ENCODE measurements around the gene TXNRD1. TPM values are rescaled to one million over a fixed set of nuclear protein-coding genes. Genes with fewer than 3 reads are reported as not detected.

The TXNRD1 gene
- total RNA-seq, 1 donor, result 502 TPM

DNA sequence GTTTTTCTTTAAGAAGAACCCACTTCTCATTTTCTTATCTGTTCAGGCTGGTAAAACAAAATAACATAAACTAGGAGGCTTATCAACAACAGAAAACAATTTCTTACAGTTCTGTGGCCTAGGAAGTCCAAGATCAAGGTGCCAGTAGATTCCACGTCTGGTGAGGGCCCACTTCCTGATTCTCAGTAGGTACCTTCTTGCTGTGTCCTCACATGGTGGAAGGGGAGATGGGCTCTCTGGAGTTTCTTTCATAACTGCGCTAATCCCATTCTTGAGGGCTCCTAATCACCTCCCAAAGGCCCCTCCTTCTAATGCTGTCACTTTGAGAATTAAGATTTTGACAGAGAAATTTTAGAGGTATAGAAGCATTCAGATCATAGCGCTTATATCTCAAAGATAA is 33.4 kb downstream of the TXNRD1 start:
- DNase-seq (ENCODE audit: insufficient read length, low spot score, missing footprints), result no peak
- TF ChIP-seq, protein P1, sequence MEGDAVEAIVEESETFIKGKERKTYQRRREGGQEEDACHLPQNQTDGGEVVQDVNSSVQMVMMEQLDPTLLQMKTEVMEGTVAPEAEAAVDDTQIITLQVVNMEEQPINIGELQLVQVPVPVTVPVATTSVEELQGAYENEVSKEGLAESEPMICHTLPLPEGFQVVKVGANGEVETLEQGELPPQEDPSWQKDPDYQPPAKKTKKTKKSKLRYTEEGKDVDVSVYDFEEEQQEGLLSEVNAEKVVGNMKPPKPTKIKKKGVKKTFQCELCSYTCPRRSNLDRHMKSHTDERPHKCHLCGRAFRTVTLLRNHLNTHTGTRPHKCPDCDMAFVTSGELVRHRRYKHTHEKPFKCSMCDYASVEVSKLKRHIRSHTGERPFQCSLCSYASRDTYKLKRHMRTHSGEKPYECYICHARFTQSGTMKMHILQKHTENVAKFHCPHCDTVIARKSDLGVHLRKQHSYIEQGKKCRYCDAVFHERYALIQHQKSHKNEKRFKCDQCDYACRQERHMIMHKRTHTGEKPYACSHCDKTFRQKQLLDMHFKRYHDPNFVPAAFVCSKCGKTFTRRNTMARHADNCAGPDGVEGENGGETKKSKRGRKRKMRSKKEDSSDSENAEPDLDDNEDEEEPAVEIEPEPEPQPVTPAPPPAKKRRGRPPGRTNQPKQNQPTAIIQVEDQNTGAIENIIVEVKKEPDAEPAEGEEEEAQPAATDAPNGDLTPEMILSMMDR (IDR thresholded peaks at IDR 0.05; ENCODE audit: extremely low read depth, low read depth, low read length), result no peak
- Histone ChIP-seq H3K79me2 (ENCODE audit: insufficient read depth, low read length) (no peaks in the 10 kb centered on the region), H3K36me3 (ENCODE audit: insufficient read depth, low read length) (no peaks in the 10 kb centered on the region), H3K9me3 (ENCODE audit: low read depth, low read length) (no peaks in the 10 kb centered on the region), H3K4me3 (ENCODE audit: insufficient read depth, low read length) (no peak overlapping the region), H4K20me1 (ENCODE audit: insufficient read depth, low read length) (no peaks in the 10 kb centered on the region), H3K27ac (ENCODE audit: low read depth, low read length) (no peak overlapping the region), H3K27me3 (ENCODE audit: insufficient read depth, low read length) (no peaks in the 10 kb centered on the region), H3K4me1 (ENCODE audit: insufficient read depth, low read length) (peaks cover 3% of the 10 kb centered on the region), H2AFZ (ENCODE audit: low read length) (no peak overlapping the region), H3K4me2 (ENCODE audit: insufficient read depth, low read length) (no peak overlapping the region)

DNA sequence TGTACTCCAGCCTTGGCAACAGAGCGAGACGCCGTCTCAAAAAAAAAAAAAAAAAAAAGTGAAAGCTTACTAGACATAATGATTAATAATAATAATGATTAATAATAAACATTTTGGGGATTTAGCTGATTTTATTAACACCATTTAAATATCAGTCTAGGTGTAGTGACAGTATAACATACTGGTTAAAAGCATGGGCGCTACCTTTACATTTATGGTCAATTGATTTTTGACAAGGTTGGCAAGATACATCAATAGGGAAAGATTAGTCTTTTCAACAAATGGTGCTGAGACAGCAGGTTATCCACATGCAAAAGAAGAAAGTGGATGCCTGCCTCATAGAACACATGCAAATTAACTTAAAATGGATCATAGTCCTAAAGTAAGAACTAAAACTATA is 34.3 kb downstream of the TXNRD1 start:
- no peak overlapping the region for H3K4me3 ChIP-seq (ENCODE audit: insufficient read depth, low read length)
- H2AFZ ChIP-seq (ENCODE audit: low read length), result no peak overlapping the region
- TF ChIP-seq, protein P1 (IDR thresholded peaks at IDR 0.05; ENCODE audit: extremely low read depth, low read depth, low read length), result no peak
- no peaks in the 10 kb centered on the region for H3K27me3 ChIP-seq (ENCODE audit: insufficient read depth, low read length)
- H3K4me2 ChIP-seq (ENCODE audit: insufficient read depth, low read length), result no peak overlapping the region
- H4K20me1 ChIP-seq (ENCODE audit: insufficient read depth, low read length), result no peaks in the 10 kb centered on the region
- DNase-seq (ENCODE audit: insufficient read length, low spot score, missing footprints), result no peak
- H3K4me1 ChIP-seq (ENCODE audit: insufficient read depth, low read length), result peaks cover 3% of the 10 kb centered on the region
- H3K27ac ChIP-seq (ENCODE audit: low read depth, low read length), result no peak overlapping the region
- H3K9me3 ChIP-seq (ENCODE audit: low read depth, low read length), result no peaks in the 10 kb centered on the region
- H3K79me2 ChIP-seq (ENCODE audit: insufficient read depth, low read length), result no peaks in the 10 kb centered on the region
- no peaks in the 10 kb centered on the region for H3K36me3 ChIP-seq (ENCODE audit: insufficient read depth, low read length)

DNA sequence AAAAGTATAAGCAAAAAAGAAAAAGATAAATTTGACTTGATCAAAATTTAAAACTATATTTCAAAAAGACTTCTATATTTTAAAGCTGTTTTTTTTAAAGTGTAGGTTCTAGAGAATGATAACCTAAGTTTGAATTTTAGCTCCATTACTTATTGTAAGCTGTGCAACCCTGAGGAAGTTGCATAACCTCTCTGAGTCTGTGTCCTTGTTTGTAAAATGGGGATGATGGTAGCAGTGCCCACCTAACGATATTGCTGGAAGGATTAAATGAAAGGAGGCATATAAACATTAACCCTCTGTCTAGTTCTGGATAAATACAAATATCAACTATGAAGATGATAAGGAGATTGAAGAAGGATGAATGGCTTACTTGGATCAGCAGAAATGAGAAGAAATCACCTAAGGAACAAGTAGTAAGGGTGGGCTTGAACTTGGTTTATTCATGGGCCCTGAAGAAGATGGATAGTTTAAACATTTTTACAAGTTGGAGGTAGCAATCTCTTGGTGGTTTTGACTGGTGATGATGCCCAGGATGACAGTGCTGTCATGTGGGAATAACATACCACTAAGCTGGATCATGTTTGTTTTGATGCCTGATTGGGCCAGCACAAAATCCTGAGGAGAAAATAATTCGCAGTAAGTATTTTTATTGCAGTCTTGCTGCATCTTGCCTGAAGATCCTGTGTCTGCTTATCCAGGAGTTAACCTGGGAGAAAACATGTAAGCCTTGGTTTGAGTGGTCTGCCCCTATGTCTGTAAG is 35.0 kb downstream of the TXNRD1 start:
- no peaks in the 10 kb centered on the region for H3K27me3 ChIP-seq (ENCODE audit: insufficient read depth, low read length)
- DNase-seq (ENCODE audit: insufficient read length, low spot score, missing footprints), result no peak
- TF ChIP-seq, protein P1 (IDR thresholded peaks at IDR 0.05; ENCODE audit: extremely low read depth, low read depth, low read length), result no peak
- no peak overlapping the region for H3K4me3 ChIP-seq (ENCODE audit: insufficient read depth, low read length)
- H3K79me2 ChIP-seq (ENCODE audit: insufficient read depth, low read length), result no peaks in the 10 kb centered on the region
- no peak overlapping the region for H2AFZ ChIP-seq (ENCODE audit: low read length)
- no peak overlapping the region for H3K4me2 ChIP-seq (ENCODE audit: insufficient read depth, low read length)
- no peak overlapping the region for H3K27ac ChIP-seq (ENCODE audit: low read depth, low read length)
- H3K4me1 ChIP-seq (ENCODE audit: insufficient read depth, low read length), result peaks cover 3% of the 10 kb centered on the region
- H4K20me1 ChIP-seq (ENCODE audit: insufficient read depth, low read length), result no peaks in the 10 kb centered on the region
- no peaks in the 10 kb centered on the region for H3K36me3 ChIP-seq (ENCODE audit: insufficient read depth, low read length)
- no peaks in the 10 kb centered on the region for H3K9me3 ChIP-seq (ENCODE audit: low read depth, low read length)

DNA sequence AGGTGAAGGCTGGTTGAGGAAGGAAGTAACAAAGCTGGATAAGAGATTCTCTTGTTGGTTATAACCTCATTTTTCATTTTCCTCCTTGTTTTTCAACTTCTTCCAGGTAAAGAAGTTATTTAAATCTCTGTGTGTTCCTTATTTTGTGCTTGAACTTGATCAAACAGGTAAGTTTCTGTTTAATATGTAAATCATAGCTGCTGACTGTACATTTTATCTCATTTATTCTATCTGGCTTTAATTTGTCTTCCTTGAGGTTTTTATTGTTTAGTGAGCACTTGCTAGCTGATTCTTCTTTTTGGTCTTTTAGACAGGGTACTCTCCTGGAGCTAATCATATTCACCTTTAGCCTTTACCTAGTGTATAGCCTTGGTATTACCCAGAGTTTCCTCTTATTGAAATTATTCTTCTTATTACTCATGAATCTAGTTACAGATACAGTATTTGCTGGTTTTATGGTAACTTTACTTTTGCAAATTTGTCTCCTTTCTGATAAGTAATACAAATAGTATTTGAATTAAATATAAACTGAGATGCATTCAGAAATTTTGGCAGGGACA is 42.4 kb downstream of the TXNRD1 start:
- Histone ChIP-seq H3K36me3 (ENCODE audit: insufficient read depth, low read length) (no peaks in the 10 kb centered on the region), H3K4me2 (ENCODE audit: insufficient read depth, low read length) (no peak overlapping the region), H3K79me2 (ENCODE audit: insufficient read depth, low read length) (no peaks in the 10 kb centered on the region), H3K4me3 (ENCODE audit: insufficient read depth, low read length) (no peak overlapping the region), H3K4me1 (ENCODE audit: insufficient read depth, low read length) (no peaks in the 10 kb centered on the region), H4K20me1 (ENCODE audit: insufficient read depth, low read length) (no peaks in the 10 kb centered on the region), H3K27me3 (ENCODE audit: insufficient read depth, low read length) (no peaks in the 10 kb centered on the region), H2AFZ (ENCODE audit: low read length) (no peak overlapping the region), H3K27ac (ENCODE audit: low read depth, low read length) (no peak overlapping the region), H3K9me3 (ENCODE audit: low read depth, low read length) (no peaks in the 10 kb centered on the region)
- no peak for DNase-seq (ENCODE audit: insufficient read length, low spot score, missing footprints)
- TF ChIP-seq, protein P1 (IDR thresholded peaks at IDR 0.05; ENCODE audit: extremely low read depth, low read depth, low read length), result no peak

Measured in osteoblast (primary cell).